Calu3 (cell line): ENCODE measurements around the gene IRF2BPL. TPM values are rescaled to one million over a fixed set of nuclear protein-coding genes. Genes with fewer than 3 reads are reported as not detected.

Source experiments
- BruUV-seq: library from RNA; stranded (reverse); fragments of 400-500 nt; replicated peaks from 2 replicates; lab custom pipeline; 2021; lab: Mats Ljungman, UMichigan
- CTCF ChIA-PET: fragments of 300-600 bp; sonication (Branson Sonifier 250); formaldehyde crosslinking; loops from one replicate; lab custom pipeline; 2022; ENCODE audit warnings: antibody characterized with exemption; lab: Charles Lee
- DNase-seq: peaks from one replicate; pipeline ENCODE4 v3.0.0; 2022
- H3K27ac Mint-ChIP-seq: one replicate; pipeline ENCODE4 v1.8.0; 2022; ENCODE audit warnings: mixed read lengths; ENCODE audit not compliant: unreplicated experiment
- H3K27me3 Mint-ChIP-seq: one replicate; pipeline ENCODE4 v1.8.0; 2022; ENCODE audit warnings: mixed read lengths; ENCODE audit not compliant: unreplicated experiment
- H3K36me3 Mint-ChIP-seq: one replicate; pipeline ENCODE4 v1.8.0; 2022; ENCODE audit warnings: mild to moderate bottlenecking, moderate library complexity, mixed read lengths; ENCODE audit not compliant: insufficient read depth, unreplicated experiment
- H3K4me1 Mint-ChIP-seq: one replicate; pipeline ENCODE4 v1.8.0; 2022; ENCODE audit warnings: mild to moderate bottlenecking, low read depth, mixed read lengths; ENCODE audit not compliant: unreplicated experiment
- H3K4me3 Mint-ChIP-seq: one replicate; pipeline ENCODE4 v1.8.0; 2022; ENCODE audit warnings: mild to moderate bottlenecking, low read depth, moderate library complexity, mixed read lengths; ENCODE audit not compliant: unreplicated experiment
- H3K9me3 Mint-ChIP-seq: one replicate; pipeline ENCODE4 v1.8.0; 2022; ENCODE audit warnings: low read depth, mixed read lengths; ENCODE audit not compliant: unreplicated experiment
- CTCF ChIP-seq: fragments of 200-600 bp; IDR thresholded peaks from one replicate; pipeline ENCODE4 v1.8.0; 2022; ENCODE audit warnings: antibody characterized with exemption; ENCODE audit not compliant: unreplicated experiment
- intact Hi-C: fragments of 100-400 bp; cut with micrococcal nuclease; formaldehyde crosslinking; loops from one replicate; pipeline ENCODE4 v1.10.0; 2022; ENCODE audit not compliant: unreplicated experiment
- total RNA-seq: library from RNA; stranded (reverse); gene quantifications from 2 replicates; pipeline ENCODE4 v1.2.3, GENCODE V29; 2022

Gene IRF2BPL
- total RNA-seq, 1 experiment from 2014 or later: 30.1 TPM

GRCh38 chr14:77044783-77045237 lies 16.3 kb upstream of the IRF2BPL start:
- H3K4me3 Mint-ChIP-seq: no peak overlapping the region
- no TSS peak for BruUV-seq
- H3K4me1 Mint-ChIP-seq: peaks cover 58% of the 10 kb centered on the region
- no peaks in the 10 kb centered on the region for H3K27me3 Mint-ChIP-seq
- DNase-seq: no peak
- no peak overlapping the region for H3K27ac Mint-ChIP-seq
- CTCF ChIA-PET: interaction anchor here (0.5 kb wide), 1 partner anchor 24 kb away, joined by 4 read pairs; no protein-coding TSS in a partner anchor
- intact Hi-C loops: loop anchor here (5.0 kb wide), 1 partner anchor 98 kb away; no protein-coding TSS in a partner anchor
- peaks cover 2% of the 10 kb centered on the region for H3K9me3 Mint-ChIP-seq
- peaks cover 21% of the 10 kb centered on the region for H3K36me3 Mint-ChIP-seq
- no peak for TF ChIP-seq CTCF

GRCh38 chr14:77043984-77044485 lies 15.5 kb upstream of the IRF2BPL start:
- Mint-ChIP-seq H3K27me3 (no peaks in the 10 kb centered on the region), H3K36me3 (peaks cover 26% of the 10 kb centered on the region), H3K27ac (peak overlapping the region; percentile 86), H3K9me3 (peaks cover 2% of the 10 kb centered on the region), H3K4me1 (peaks cover 61% of the 10 kb centered on the region), H3K4me3 (no peak overlapping the region)
- no peak for TF ChIP-seq CTCF
- TSS peak; percentile 91 for BruUV-seq
- CTCF ChIA-PET: interaction anchor here (0.5 to 1.0 kb wide), 2 partner anchors 10 to 25 kb away, joined by 3 to 4 read pairs; no protein-coding TSS in a partner anchor
- intact Hi-C loops: loop anchor here (5.0 kb wide), 1 partner anchor 97 kb away; no protein-coding TSS in a partner anchor
- no peak for DNase-seq

GRCh38 chr14:77043177-77043983 lies 14.9 kb upstream of the IRF2BPL start:
- no TSS peak for BruUV-seq
- TF ChIP-seq CTCF: no peak
- peak; percentile 67 for DNase-seq
- Mint-ChIP-seq H3K27ac (peak overlapping the region; percentile 86), H3K36me3 (peaks cover 26% of the 10 kb centered on the region), H3K4me3 (no peak overlapping the region), H3K4me1 (peaks cover 68% of the 10 kb centered on the region), H3K27me3 (no peaks in the 10 kb centered on the region), H3K9me3 (peaks cover 2% of the 10 kb centered on the region)
- CTCF ChIA-PET: interaction anchor here (0.9 to 1.4 kb wide), 4 partner anchors 9 to 96 kb away, joined by 3 to 4 read pairs (median 3); no protein-coding TSS in a partner anchor
- intact Hi-C loops: loop anchor here (5.0 kb wide), 1 partner anchor 96 kb away; no protein-coding TSS in a partner anchor

GRCh38 chr14:77041881-77042545 lies 13.5 kb upstream of the IRF2BPL start:
- no peak for DNase-seq
- BruUV-seq: no TSS peak
- CTCF ChIA-PET: interaction anchor here (1.2 to 1.4 kb wide), 2 partner anchors 14 to 18 kb away, joined by 3 to 5 read pairs; no protein-coding TSS in a partner anchor
- intact Hi-C loops: loop anchor here (5.0 kb wide), 1 partner anchor 95 kb away; no protein-coding TSS in a partner anchor
- no peak overlapping the region for H3K4me3 Mint-ChIP-seq
- H3K27me3 Mint-ChIP-seq: no peaks in the 10 kb centered on the region
- no peak for TF ChIP-seq CTCF
- peak overlapping the region; percentile 98 for H3K27ac Mint-ChIP-seq
- peaks cover 68% of the 10 kb centered on the region for H3K4me1 Mint-ChIP-seq
- H3K9me3 Mint-ChIP-seq: no peaks in the 10 kb centered on the region
- H3K36me3 Mint-ChIP-seq: peaks cover 26% of the 10 kb centered on the region
